NCI-H748 (cell line): Measurements from ENCODE around the gene HS6ST2.

Source experiments
- DNase-seq: peaks from one replicate; lab custom pipeline; 2025; ENCODE audit not compliant: unreplicated experiment; lab: John Stamatoyannopoulos, UW

HS6ST2 gene

GRCh38 chrX:132624466-132624865 is 334.0 kb downstream of the HS6ST2 start:
- no peak for DNase-seq

GRCh38 chrX:132623942-132624341 is 334.5 kb downstream of the HS6ST2 start:
- DNase-seq, result no peak

GRCh38 chrX:132623300-132623699 is 335.1 kb downstream of the HS6ST2 start:
- no peak for DNase-seq

GRCh38 chrX:132622130-132622529 is 336.3 kb downstream of the HS6ST2 start:
- DNase-seq, result no peak

- DNase-seq, result no peak
Measured at GRCh38 chrX:132618810-132619209, 339.6 kb downstream of the HS6ST2 start.

- peak; percentile 58 for DNase-seq
Measured at GRCh38 chrX:132615391-132616131, 342.9 kb downstream of the HS6ST2 start.

GRCh38 chrX:132614297-132614696 is 344.1 kb downstream of the HS6ST2 start:
- DNase-seq, result peak; percentile 43

GRCh38 chrX:132613801-132614200 is 344.6 kb downstream of the HS6ST2 start:
- DNase-seq, result no peak

GRCh38 chrX:132612821-132613564 is 345.4 kb downstream of the HS6ST2 start:
- peak; percentile 74 for DNase-seq

- DNase-seq, result no peak
Measured at GRCh38 chrX:132610536-132610935, 347.9 kb downstream of the HS6ST2 start.

GRCh38 chrX:132609362-132609848 is 349.0 kb downstream of the HS6ST2 start:
- no peak for DNase-seq

- DNase-seq, result no peak
Measured at GRCh38 chrX:132603700-132604286, 354.6 kb downstream of the HS6ST2 start.

- no peak for DNase-seq
Measured at GRCh38 chrX:132602701-132603100, 355.7 kb downstream of the HS6ST2 start.

- DNase-seq, result no peak
Measured at GRCh38 chrX:132594999-132595398, 363.4 kb downstream of the HS6ST2 start.

GRCh38 chrX:132594129-132594528 is 364.3 kb downstream of the HS6ST2 start:
- peak; percentile 46 for DNase-seq

GRCh38 chrX:132592880-132593279 is 365.5 kb downstream of the HS6ST2 start:
- DNase-seq, result peak; percentile 97

GRCh38 chrX:132591719-132592275 is 366.6 kb downstream of the HS6ST2 start:
- peak; percentile 96 for DNase-seq

- no peak for DNase-seq
Measured at GRCh38 chrX:132590350-132591026, 367.9 kb downstream of the HS6ST2 start.

GRCh38 chrX:132584936-132585335 is 373.5 kb downstream of the HS6ST2 start:
- no peak for DNase-seq

GRCh38 chrX:132576939-132577338 is 381.5 kb downstream of the HS6ST2 start:
- DNase-seq, result peak; percentile 41
